Naive B cell (primary cell): ENCODE data around the gene HOXA10. TPM values are rescaled to one million over a fixed set of nuclear protein-coding genes. Genes with fewer than 3 reads are reported as not detected.

Experiments used
- ATAC-seq, 2 donors: fragments of 150-1000 bp; cut with Tn5 transposase; 2 replicates each; pipeline ENCODE4 v1.10.0; 2021; ENCODE audit warnings: low read depth in 2 of 2, mild to moderate bottlenecking in 2 of 2, moderate library complexity in 2 of 2
- DNase-seq: peaks from one replicate; pipeline ENCODE4 v3.0.0; 2022
- H3K27ac Mint-ChIP-seq, 6 donors: one replicate each; pipeline ENCODE4 v1.8.0; 2020 to 2022; ENCODE audit warnings: mild to moderate bottlenecking in 6 of 6, mixed read lengths in 6 of 6, moderate library complexity in 5 of 6, inconsistent platforms in 2 of 6
- H3K27me3 Mint-ChIP-seq, 3 donors: one replicate each; pipeline ENCODE4 v1.8.0; 2021 to 2022; ENCODE audit warnings: mixed read lengths in 3 of 3, mild to moderate bottlenecking in 1 of 3
- H3K36me3 Mint-ChIP-seq, 2 donors: one replicate each; pipeline ENCODE4 v1.8.0; 2020 to 2022; ENCODE audit warnings: mixed read lengths in 2 of 2, inconsistent platforms in 1 of 2, mild to moderate bottlenecking in 1 of 2
- H3K4me1 Mint-ChIP-seq, 3 donors: one replicate each; pipeline ENCODE4 v1.8.0; 2020 to 2022; ENCODE audit warnings: mixed read lengths in 3 of 3, inconsistent platforms in 1 of 3, mild to moderate bottlenecking in 1 of 3, moderate library complexity in 1 of 3
- H3K4me3 Mint-ChIP-seq, 8 donors: one replicate each; pipeline ENCODE4 v1.8.0; 2020 to 2022; ENCODE audit warnings: mild to moderate bottlenecking in 8 of 8, mixed read lengths in 8 of 8, moderate library complexity in 8 of 8, inconsistent platforms in 2 of 8
- H3K9me3 Mint-ChIP-seq, 7 donors: one replicate each; pipeline ENCODE4 v1.8.0; 2020 to 2022; ENCODE audit warnings: mixed read lengths in 7 of 7, mild to moderate bottlenecking in 5 of 7, inconsistent platforms in 2 of 7, moderate library complexity in 1 of 7
- polyA plus RNA-seq, 6 donors: library from polyadenylated mRNA; unstranded; fragments of 300-500 nt; fragmentation: Illumina TruSeq; gene quantifications; one replicate each; pipeline ENCODE4 v1.2.3, GENCODE V29; 2021; ENCODE audit warnings: low read depth in 6 of 6

Gene HOXA10
- polyA plus RNA-seq, 6 donors from 2014 or later: not detected

DNA sequence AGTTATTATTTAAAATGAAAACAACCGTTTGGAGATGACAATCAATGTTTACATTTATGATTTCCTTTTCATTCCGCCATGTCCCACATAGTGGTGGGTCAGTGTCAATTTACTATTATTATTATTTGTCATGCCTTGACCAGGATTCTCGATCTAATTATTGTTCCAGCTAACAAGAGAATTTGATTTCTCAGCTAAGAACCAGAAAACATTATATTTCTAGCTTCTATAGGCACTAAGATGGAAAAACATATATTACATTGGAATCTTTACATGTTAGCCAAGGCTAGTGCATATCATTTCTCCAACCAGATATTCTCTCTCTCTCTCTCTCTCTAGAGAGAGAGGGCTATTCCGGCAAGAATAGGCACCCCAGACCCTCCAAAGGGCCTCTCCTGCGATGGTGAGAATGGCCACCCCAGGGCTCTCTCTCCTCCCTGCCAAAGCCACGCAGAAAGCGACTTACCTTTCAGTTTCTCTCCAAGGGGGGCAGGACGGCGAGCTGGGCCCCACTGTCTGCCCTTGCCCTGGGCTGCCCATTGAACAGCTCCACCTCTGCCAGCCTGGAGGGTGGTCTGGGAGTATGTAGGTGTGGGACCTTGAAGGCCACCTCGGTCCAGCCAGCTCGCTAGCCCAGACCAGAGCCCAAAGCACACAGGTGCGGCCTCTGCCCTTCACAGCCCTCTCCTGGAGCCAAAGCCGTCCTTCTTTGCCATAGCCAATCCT lies 24.1 kb downstream of the HOXA10 start:
- peaks cover 74 to 82% (median 75%) of the 10 kb centered on the region in 3 donors for H3K27me3 Mint-ChIP-seq
- ATAC-seq: no peak
- peaks cover 0 to 20% (median 2%) of the 10 kb centered on the region in 7 donors for H3K9me3 Mint-ChIP-seq
- DNase-seq: no peak
- peaks cover 0 to 20% of the 10 kb centered on the region in 2 donors for H3K36me3 Mint-ChIP-seq
- peak overlapping the region in 6 of 8 donors; percentile 61 to 88 (median 78) for H3K4me3 Mint-ChIP-seq
- peak overlapping the region in 1 of 6 donors; percentile 92 for H3K27ac Mint-ChIP-seq
- H3K4me1 Mint-ChIP-seq: peaks cover 33 to 51% (median 45%) of the 10 kb centered on the region in 3 donors

DNA sequence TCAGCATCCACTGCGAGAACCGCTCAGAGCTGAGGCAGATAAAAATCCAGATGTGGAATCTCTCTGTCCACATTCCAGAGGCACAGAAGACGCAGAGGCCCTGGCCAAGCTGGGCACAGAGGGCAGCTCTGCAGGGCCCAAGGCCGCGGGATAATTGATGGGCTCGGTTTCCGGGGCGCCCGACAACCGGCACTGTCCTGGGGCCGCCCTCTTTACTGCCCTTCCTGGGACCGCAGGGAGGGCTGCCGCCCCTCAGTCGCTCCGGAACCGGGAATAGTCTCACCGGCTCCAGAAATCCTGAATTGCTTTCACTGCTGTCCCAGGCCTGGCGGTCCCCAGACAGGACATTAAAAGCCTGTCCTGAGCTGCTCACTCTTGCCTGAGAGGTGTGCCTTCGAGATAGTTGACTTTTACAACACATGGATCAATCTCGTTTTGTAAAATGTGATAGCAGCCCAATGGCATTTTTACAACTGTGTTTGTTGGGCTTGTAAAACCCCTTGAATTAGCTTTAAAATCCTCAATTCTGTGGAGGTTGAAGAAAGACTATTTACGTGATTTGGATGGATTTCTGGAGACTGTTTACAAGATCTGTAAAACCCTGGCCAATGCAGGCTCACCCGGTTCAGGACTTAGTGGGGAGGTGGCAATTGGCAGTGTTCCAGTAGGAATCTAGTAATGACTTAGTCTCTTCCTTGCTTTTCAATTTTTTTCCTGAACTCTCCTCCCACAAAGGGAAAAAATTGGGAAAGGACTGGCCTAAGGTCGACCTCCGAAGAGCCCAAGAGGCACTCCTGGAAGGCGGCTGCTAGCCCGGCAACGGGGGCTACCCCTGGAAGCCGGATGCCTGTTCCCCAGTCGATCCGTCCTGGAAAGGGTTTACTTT lies 25.1 kb downstream of the HOXA10 start:
- Mint-ChIP-seq H3K9me3 (peaks cover 0 to 11% (median 2%) of the 10 kb centered on the region in 7 donors), H3K27ac (peak overlapping the region in 1 of 6 donors; percentile 82), H3K4me3 (peak overlapping the region in 7 of 8 donors; percentile 71 to 85 (median 79)), H3K27me3 (peaks cover 68 to 81% (median 70%) of the 10 kb centered on the region in 3 donors), H3K36me3 (peaks cover 0 to 13% of the 10 kb centered on the region in 2 donors), H3K4me1 (peaks cover 29 to 43% (median 36%) of the 10 kb centered on the region in 3 donors)
- DNase-seq: no peak
- ATAC-seq: no peak

DNA sequence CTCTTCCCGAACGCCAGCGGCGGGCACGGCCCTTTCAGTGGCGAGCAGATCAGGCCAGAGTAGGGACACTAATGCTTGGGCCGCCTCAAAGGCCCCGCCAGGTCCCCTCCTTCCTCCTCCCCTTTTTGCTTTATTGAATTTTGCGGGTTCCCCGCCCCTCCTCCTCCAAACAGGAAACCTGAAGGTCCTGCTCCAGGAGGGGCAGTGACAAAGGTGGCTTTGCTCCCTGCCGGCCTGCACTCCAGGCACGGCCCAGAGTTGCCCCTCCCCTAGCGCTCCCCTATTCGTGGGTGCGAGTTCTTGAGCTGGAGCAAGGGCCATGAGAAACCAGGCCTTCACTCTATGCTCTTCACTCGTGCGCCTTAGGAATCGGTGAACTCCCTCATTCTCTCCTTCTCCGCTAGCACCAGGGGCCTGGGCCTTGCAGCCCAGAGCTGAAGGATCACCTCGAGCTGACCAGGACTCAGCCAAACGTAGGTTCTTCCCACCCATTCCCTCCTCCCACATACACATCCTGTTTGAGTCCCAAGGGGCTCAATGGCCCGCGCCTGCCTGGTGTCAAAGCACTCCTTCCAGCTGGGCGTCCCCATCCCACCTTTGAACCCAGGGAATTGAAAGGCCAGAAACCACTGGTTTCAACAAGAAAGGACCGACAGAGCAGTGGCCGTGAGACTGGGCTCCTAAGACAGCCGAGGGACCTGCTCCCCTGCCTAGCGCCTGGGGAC lies 25.9 kb downstream of the HOXA10 start:
- Mint-ChIP-seq H3K4me1 (peaks cover 29 to 40% (median 36%) of the 10 kb centered on the region in 3 donors), H3K9me3 (peaks cover 0 to 11% (median 2%) of the 10 kb centered on the region in 7 donors), H3K4me3 (peak overlapping the region; percentile 70 to 85 (median 76)), H3K36me3 (peaks cover 0 to 13% of the 10 kb centered on the region in 2 donors), H3K27me3 (peaks cover 60 to 73% (median 67%) of the 10 kb centered on the region in 3 donors), H3K27ac (peak overlapping the region in 2 of 6 donors; percentile 54 to 80)
- DNase-seq (no peak), ATAC-seq (no peak)

DNA sequence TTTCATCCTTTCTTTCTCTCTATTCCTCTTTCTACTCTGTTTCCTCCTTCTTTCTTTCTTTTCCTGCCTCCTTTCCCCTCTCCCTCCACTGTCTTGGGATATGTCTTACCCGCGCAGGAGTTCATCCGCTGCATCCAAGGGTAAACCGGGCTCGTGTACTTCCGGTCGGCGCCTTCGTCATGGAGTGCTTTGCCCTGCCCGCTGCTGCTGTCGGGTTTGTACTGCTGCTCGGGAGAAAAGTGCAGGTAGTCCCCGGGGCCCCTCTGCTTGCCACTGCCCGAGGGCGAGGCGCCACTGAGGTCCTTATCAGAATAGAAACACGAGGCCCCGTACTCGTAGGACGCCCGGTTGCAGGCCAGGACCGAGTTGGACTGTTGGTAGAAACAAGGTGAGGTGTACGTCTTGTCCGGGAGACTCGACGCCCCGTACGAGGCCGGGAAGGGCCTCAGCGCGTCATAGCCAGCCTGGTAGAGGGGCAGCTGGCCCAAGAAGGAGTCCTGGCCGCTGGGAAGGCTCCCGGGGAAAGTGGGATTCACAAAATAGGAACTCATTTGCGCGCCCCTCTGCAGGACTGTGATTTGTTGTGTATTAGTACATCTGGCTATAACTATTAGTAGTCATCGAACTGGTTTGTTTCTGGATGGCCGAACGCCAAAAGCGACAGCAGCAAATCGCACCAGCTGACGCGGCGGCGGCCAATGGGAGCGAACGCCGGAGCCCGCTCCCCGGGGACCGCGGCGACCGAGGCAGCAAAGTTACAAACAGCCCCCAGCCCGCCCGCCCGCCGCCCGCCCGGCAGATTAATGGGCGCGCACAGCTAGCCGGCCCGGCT lies 26.7 kb downstream of the HOXA10 start, which contains the start of gene HOXA6:
HOXA6 (minus strand) TSS at position 576 of the 832 bp plus-strand sequence; CDS start at position 551, 25 bp downstream.
- peaks cover 35 to 42% (median 40%) of the 10 kb centered on the region in 3 donors for H3K4me1 Mint-ChIP-seq
- H3K9me3 Mint-ChIP-seq: peaks cover 0 to 11% (median 2%) of the 10 kb centered on the region in 7 donors
- H3K27me3 Mint-ChIP-seq: peaks cover 65 to 78% (median 69%) of the 10 kb centered on the region in 3 donors
- H3K27ac Mint-ChIP-seq: peak within 1 kb of the TSS in 3 of 6 donors; percentile 54 to 80 (median 69)
- ATAC-seq (no peak), DNase-seq (no peak)
- H3K4me3 Mint-ChIP-seq: peak within 1 kb of the TSS; percentile 72 to 85 (median 79)
- H3K36me3 Mint-ChIP-seq: peaks cover 0 to 13% of the 10 kb centered on the region in 2 donors

- Mint-ChIP-seq H3K36me3 (peaks cover 0 to 13% of the 10 kb centered on the region in 2 donors), H3K9me3 (peaks cover 0 to 11% (median 2%) of the 10 kb centered on the region in 7 donors), H3K4me3 (peak overlapping the region in 6 of 8 donors; percentile 61 to 85 (median 73)), H3K4me1 (peaks cover 30 to 40% (median 34%) of the 10 kb centered on the region in 3 donors), H3K27ac (peak overlapping the region in 2 of 6 donors; percentile 2 to 69), H3K27me3 (peaks cover 67 to 78% (median 67%) of the 10 kb centered on the region in 3 donors)
- no peak for ATAC-seq
- DNase-seq: no peak
Measured at GRCh38 chr7:27146491-27147198, 27.5 kb downstream of the HOXA10 start.

DNA sequence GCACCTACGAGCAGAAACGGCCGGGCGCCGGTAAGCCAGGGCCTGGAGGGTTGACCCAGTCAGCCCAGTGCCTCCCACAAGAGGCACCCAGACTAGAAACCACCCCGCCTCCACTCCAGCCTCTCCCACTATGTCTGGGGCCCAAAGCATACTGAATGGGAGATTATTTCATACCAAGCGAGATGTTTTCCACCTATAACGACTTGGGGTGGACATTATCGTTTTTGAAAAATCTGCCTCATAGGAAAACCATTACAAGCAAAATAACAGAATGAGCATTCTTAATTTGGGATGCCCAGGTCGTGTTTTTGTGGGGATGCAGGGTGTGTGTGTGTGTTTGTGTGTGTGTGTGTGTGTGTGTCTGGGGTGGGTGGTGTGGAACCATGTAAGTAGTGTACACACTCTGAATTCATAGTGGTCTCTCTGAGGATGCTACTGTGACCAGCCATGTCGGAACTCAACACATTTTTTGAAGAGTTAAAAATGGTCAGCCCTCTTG lies 28.2 kb downstream of the HOXA10 start:
- peaks cover 23 to 33% (median 28%) of the 10 kb centered on the region in 3 donors for H3K4me1 Mint-ChIP-seq
- ATAC-seq (no peak), DNase-seq (no peak)
- H3K27me3 Mint-ChIP-seq: peaks cover 67 to 75% (median 67%) of the 10 kb centered on the region in 3 donors
- peak overlapping the region in 2 of 8 donors; percentile 45 to 74 for H3K4me3 Mint-ChIP-seq
- H3K27ac Mint-ChIP-seq: peak overlapping the region in 1 of 6 donors; percentile 16
- peaks cover 0 to 13% of the 10 kb centered on the region in 2 donors for H3K36me3 Mint-ChIP-seq
- peaks cover 0 to 8% (median 2%) of the 10 kb centered on the region in 7 donors for H3K9me3 Mint-ChIP-seq

- Mint-ChIP-seq H3K9me3 (peaks cover 0 to 8% (median 2%) of the 10 kb centered on the region in 7 donors), H3K36me3 (peaks cover 0 to 13% of the 10 kb centered on the region in 2 donors), H3K27ac (peak overlapping the region in 2 of 6 donors; percentile 44 to 72), H3K4me1 (peaks cover 17 to 27% (median 21%) of the 10 kb centered on the region in 3 donors), H3K4me3 (peak overlapping the region in 5 of 8 donors; percentile 26 to 73 (median 48)), H3K27me3 (peaks cover 62 to 74% (median 62%) of the 10 kb centered on the region in 3 donors)
- DNase-seq (no peak), ATAC-seq (no peak)
Measured at GRCh38 chr7:27145165-27145913, 28.8 kb downstream of the HOXA10 start.

- DNase-seq (no peak), ATAC-seq (no peak)
- peaks cover 60 to 75% (median 62%) of the 10 kb centered on the region in 3 donors for H3K27me3 Mint-ChIP-seq
- H3K4me3 Mint-ChIP-seq: peak overlapping the region in 3 of 8 donors; percentile 28 to 50 (median 48)
- H3K27ac Mint-ChIP-seq: peak overlapping the region in 2 of 6 donors; percentile 72 to 89
- peaks cover 15 to 24% (median 16%) of the 10 kb centered on the region in 3 donors for H3K4me1 Mint-ChIP-seq
- H3K36me3 Mint-ChIP-seq: peaks cover 0 to 13% of the 10 kb centered on the region in 2 donors
- H3K9me3 Mint-ChIP-seq: peaks cover 0 to 8% (median 2%) of the 10 kb centered on the region in 7 donors
Measured at GRCh38 chr7:27144781-27145164, 29.3 kb downstream of the HOXA10 start.

DNA sequence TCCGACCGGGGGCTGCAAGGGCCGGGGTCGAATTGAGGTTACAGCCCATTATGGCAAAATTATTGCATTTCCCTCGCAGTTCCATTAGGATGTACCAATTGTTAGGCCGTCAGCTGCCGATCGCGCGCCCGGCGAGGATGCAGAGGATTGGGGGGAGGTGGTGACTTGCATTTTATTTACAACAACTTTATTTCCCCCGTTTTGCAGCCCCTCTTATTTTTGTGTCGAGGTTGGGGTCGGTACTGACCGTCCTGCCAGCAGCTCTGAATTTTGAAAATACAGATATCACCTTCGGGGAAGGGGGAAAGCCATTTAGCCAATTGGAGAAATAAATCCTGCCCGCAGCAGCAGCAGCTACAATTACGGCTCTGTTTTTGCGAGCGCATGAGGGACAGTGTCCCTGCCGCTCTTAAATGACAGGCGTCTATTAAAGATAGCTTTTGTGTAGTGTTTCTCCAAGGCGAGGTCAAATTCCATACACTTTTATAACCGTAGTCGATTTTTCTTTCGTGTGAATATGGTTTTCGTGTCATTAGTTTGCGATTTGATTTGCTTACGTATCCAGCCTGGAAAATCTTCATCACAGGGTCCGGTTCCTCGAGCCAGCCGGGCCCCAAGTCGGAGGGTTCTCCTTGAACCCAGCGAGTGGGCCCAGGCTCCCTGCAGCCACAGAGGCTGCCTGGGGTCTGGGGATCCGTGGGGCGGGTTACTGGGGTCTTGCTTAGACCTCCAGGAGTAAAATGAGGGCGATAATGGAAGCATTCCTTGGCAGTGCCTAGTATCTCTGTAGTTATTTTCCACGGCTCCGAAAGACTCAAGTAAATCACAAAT lies 30.0 kb downstream of the HOXA10 start:
- peak overlapping the region in 1 of 6 donors; percentile 89 for H3K27ac Mint-ChIP-seq
- peaks cover 0 to 8% (median 2%) of the 10 kb centered on the region in 7 donors for H3K9me3 Mint-ChIP-seq
- peak overlapping the region in 1 of 8 donors; percentile 74 for H3K4me3 Mint-ChIP-seq
- H3K4me1 Mint-ChIP-seq: peaks cover 15 to 24% (median 16%) of the 10 kb centered on the region in 3 donors
- no peak for DNase-seq
- peaks cover 58 to 78% (median 60%) of the 10 kb centered on the region in 3 donors for H3K27me3 Mint-ChIP-seq
- peaks cover 0 to 13% of the 10 kb centered on the region in 2 donors for H3K36me3 Mint-ChIP-seq
- no peak for ATAC-seq
